NCI-H1105 treated with DMSO at 0.1 percent for 48 hours (cell line): Measurements from ENCODE around the gene LAMC3.

Experiments used
- DNase-seq: peaks from one replicate; lab custom pipeline; 2025; lab: John Stamatoyannopoulos, UW

Gene LAMC3

GRCh38 chr9:130979591-130980385 lies 29.2 kb upstream of the LAMC3 start:
- DNase-seq, result no peak

- DNase-seq, result no peak
Measured at GRCh38 chr9:130980526-130980925, 28.4 kb upstream of the LAMC3 start.

GRCh38 chr9:130981002-130981755 lies 27.8 kb upstream of the LAMC3 start:
- no peak for DNase-seq

GRCh38 chr9:130981756-130982137 lies 27.2 kb upstream of the LAMC3 start:
- DNase-seq, result no peak

GRCh38 chr9:130982636-130983358 lies 26.2 kb upstream of the LAMC3 start:
- DNase-seq, result no peak

GRCh38 chr9:130983359-130983670 lies 25.7 kb upstream of the LAMC3 start:
- no peak for DNase-seq

- DNase-seq, result no peak
Measured at GRCh38 chr9:130983970-130984369, 25.0 kb upstream of the LAMC3 start.

GRCh38 chr9:130984521-130984920 lies 24.5 kb upstream of the LAMC3 start:
- no peak for DNase-seq

- no peak for DNase-seq
Measured at GRCh38 chr9:130985029-130985428, 23.9 kb upstream of the LAMC3 start.

GRCh38 chr9:130985606-130986162 lies 23.3 kb upstream of the LAMC3 start:
- DNase-seq, result no peak

GRCh38 chr9:130986356-130986965 lies 22.5 kb upstream of the LAMC3 start:
- no peak for DNase-seq

GRCh38 chr9:130987054-130987453 lies 21.9 kb upstream of the LAMC3 start:
- no peak for DNase-seq

GRCh38 chr9:130987738-130988399 lies 21.1 kb upstream of the LAMC3 start:
- DNase-seq, result no peak

GRCh38 chr9:130988400-130988747 lies 20.6 kb upstream of the LAMC3 start:
- no peak for DNase-seq

GRCh38 chr9:130988905-130989304 lies 20.1 kb upstream of the LAMC3 start:
- DNase-seq, result no peak

GRCh38 chr9:130989391-130989790 lies 19.6 kb upstream of the LAMC3 start:
- no peak for DNase-seq

GRCh38 chr9:130989891-130990290 lies 19.1 kb upstream of the LAMC3 start:
- DNase-seq, result no peak

- no peak for DNase-seq
Measured at GRCh38 chr9:130990306-130990977, 18.5 kb upstream of the LAMC3 start.

- DNase-seq, result no peak
Measured at GRCh38 chr9:130990978-130991777, 17.8 kb upstream of the LAMC3 start.
